Fibroblast of the conjunctiva (primary cell): Measurements from ENCODE around the gene RPS3.
A peak's percentile ranks its signal among the peaks of the same experiment; 100 is the strongest.

Experiments
- DNase-seq: peaks from one replicate; pipeline ENCODE4 v3.0.0-alpha.2; 2010; ENCODE audit warnings: low read depth

The RPS3 gene

GRCh38 chr11:75413864-75414263, 14.5 kb downstream of the RPS3 start:
- no peak for DNase-seq

- no peak for DNase-seq
Observed at GRCh38 chr11:75420224-75421034, 21.1 kb downstream of the RPS3 start.

- DNase-seq = no peak
Observed at GRCh38 chr11:75421035-75421602, 21.8 kb downstream of the RPS3 start.

- no peak for DNase-seq
Observed at GRCh38 chr11:75421902-75422247, 22.6 kb downstream of the RPS3 start.

- no peak for DNase-seq
Observed at GRCh38 chr11:75422248-75423231, 23.2 kb downstream of the RPS3 start.

- no peak for DNase-seq
Observed at GRCh38 chr11:75423721-75424120, 24.4 kb downstream of the RPS3 start.

GRCh38 chr11:75424396-75424795, 25.1 kb downstream of the RPS3 start:
- DNase-seq = no peak

GRCh38 chr11:75425422-75425821, 26.1 kb downstream of the RPS3 start:
- DNase-seq = no peak

GRCh38 chr11:75426720-75427086, 27.4 kb downstream of the RPS3 start:
- DNase-seq = no peak

GRCh38 chr11:75427181-75427580, 27.9 kb downstream of the RPS3 start:
- DNase-seq = no peak

- peak; percentile 43 for DNase-seq
Observed at GRCh38 chr11:75428281-75428724, 29.0 kb downstream of the RPS3 start.

GRCh38 chr11:75428989-75429640, 29.8 kb downstream of the RPS3 start:
- DNase-seq = no peak

GRCh38 chr11:75429641-75429901, 30.3 kb downstream of the RPS3 start:
- no peak for DNase-seq

- DNase-seq = no peak
Observed at GRCh38 chr11:75429902-75430713, 30.8 kb downstream of the RPS3 start.

GRCh38 chr11:75430714-75431532, 31.6 kb downstream of the RPS3 start:
- no peak for DNase-seq

GRCh38 chr11:75431533-75432525, 32.5 kb downstream of the RPS3 start:
- no peak for DNase-seq

- DNase-seq = no peak
Observed at GRCh38 chr11:75432911-75433321, 33.6 kb downstream of the RPS3 start, which contains the start of gene KLHL35. Gene KLHL35, minus strand, starts transcription at chr11:75433203. Its CDS starts 2,574 bp downstream, at chr11:75430629.

GRCh38 chr11:75433443-75433842, 34.1 kb downstream of the RPS3 start:
- DNase-seq = no peak

- DNase-seq = no peak
Observed at GRCh38 chr11:75434051-75434450, 34.7 kb downstream of the RPS3 start.
